GM23338 (cell line): Measurements from ENCODE around the gene NPTXR.

Experiments used
- CTCF ChIP-seq, 2 experiments: fragments of 200-600 bp in 1 of 2; sonication (generic) in 1 of 2; conservative IDR thresholded peaks; 2 replicates each; pipeline versions ENCODE4 v1.5.1 to v1.6.1; 2016 to 2017; ENCODE audit warnings: antibody characterized with exemption in 2 of 2, low read depth in 2 of 2, mild to moderate bottlenecking in 2 of 2, moderate library complexity in 1 of 2
- EZH2 ChIP-seq: fragments of 200-600 bp; sonication (generic); IDR thresholded peaks from one replicate; pipeline ENCODE4 v1.8.0; 2017; ENCODE audit warnings: antibody characterized with exemption, mild to moderate bottlenecking, low read depth; ENCODE audit not compliant: unreplicated experiment

GRCh38 chr22:38802671-38803121, 41.1 kb downstream of the NPTXR start:
- TF ChIP-seq CTCF (conservative IDR thresholded peaks at IDR 0.05; ENCODE audit: low read depth in 2 of 2) (no peak), EZH2 (no peak)
